K562 (cell line): ENCODE measurements around the gene ACP5. TPM values are rescaled to one million over a fixed set of nuclear protein-coding genes. Genes with fewer than 3 reads are reported as not detected.

Experiments
- ATAC-seq: fragments of 200-7000 bp; cut with Tn5 transposase; 3 replicates; pipeline ENCODE4 v1.9.1; 2020; ENCODE audit warnings: moderate library complexity
- BruUV-seq: library from RNA; stranded (reverse); fragments of 400-500 nt; replicated peaks from 2 replicates; lab custom pipeline; 2021; lab: Mats Ljungman, UMichigan
- CTCF ChIA-PET: fragments of 300-600 bp; formaldehyde crosslinking; extraction: SDS; loops from one replicate; lab custom pipeline; 2021; ENCODE audit warnings: low intra/inter-chr PET ratio; lab: Yijun Ruan, JAX
- POLR2A ChIA-PET: fragments of 300-600, 350-650 bp; sonication (Branson Sonifier 250); formaldehyde crosslinking; extraction: SDS; loops from one replicate; lab custom pipeline; 2021; ENCODE audit warnings: antibody characterized with exemption, inconsistent platforms; lab: Yijun Ruan, JAX
- DNase-seq, 4 experiments: peaks; one replicate each; pipeline versions ENCODE4 v3.0.0 to v3.0.0-alpha.2; 2011 to 2018; ENCODE audit warnings: low spot score in 3 of 4, mixed read lengths in 3 of 4; ENCODE audit errors: extremely low read depth in 1 of 4
- FAIRE-seq: peaks from 2 replicates; lab custom pipeline; 2011; peaks lifted over from hg19 to GRCh38; lab: Jason Lieb, UNC
- H2AFZ ChIP-seq: 2 replicates; pipeline ENCODE4 v1.6.0; 2011; ENCODE audit warnings: low read depth, low read length, control low read depth, inconsistent platforms
- H3K27ac ChIP-seq: fragments of 200-600 bp; 3 replicates; pipeline ENCODE4 v1.8.0; 2011; ENCODE audit warnings: low read depth, mild to moderate bottlenecking, control low read depth, inconsistent platforms, low read length, moderate library complexity, mixed read lengths; ENCODE audit errors: extremely low read depth
- H3K27me3 ChIP-seq, 2 experiments: fragments of 300-600 bp in 1 of 2; 2 replicates in 1 of 2; 3 replicates in 1 of 2; pipeline versions ENCODE4 v1.6.0 to v1.8.0; 2011; ENCODE audit warnings: inconsistent platforms in 2 of 2, low read length in 2 of 2, mild to moderate bottlenecking in 1 of 2, mixed read lengths in 1 of 2, moderate library complexity in 1 of 2; ENCODE audit not compliant: control insufficient read depth in 2 of 2, insufficient read depth in 2 of 2
- H3K36me3 ChIP-seq: fragments of 300-600 bp; 3 replicates; pipeline ENCODE4 v1.8.0; 2011; ENCODE audit warnings: mild to moderate bottlenecking, low read length, inconsistent platforms; ENCODE audit not compliant: control insufficient read depth, insufficient read depth
- H3K4me1 ChIP-seq, 2 experiments: fragments of 200-600 bp in 1 of 2; replicated peaks in 1 of 2; 2 replicates in 1 of 2; 3 replicates in 1 of 2; pipeline versions ENCODE4 v1.5.1 to v1.8.0; 2011; ENCODE audit warnings: inconsistent platforms in 2 of 2, low read length in 2 of 2, mild to moderate bottlenecking in 1 of 2, mixed read lengths in 1 of 2, moderate library complexity in 1 of 2; ENCODE audit not compliant: control insufficient read depth in 2 of 2, insufficient read depth in 2 of 2
- H3K4me2 ChIP-seq: 2 replicates; pipeline ENCODE4 v1.6.1; 2011; ENCODE audit warnings: low read length, control low read depth, inconsistent platforms, mixed read lengths; ENCODE audit not compliant: insufficient read depth
- H3K4me3 ChIP-seq: fragments of 200-600 bp; sonication (generic), shearing (Covaris generic); 2 replicates; pipeline ENCODE4 v1.5.1; 2016; ENCODE audit warnings: control low read depth, inconsistent platforms
- H3K79me2 ChIP-seq: fragments of 200-600 bp; 3 replicates; pipeline ENCODE4 v1.8.0; 2011; ENCODE audit warnings: low read length, inconsistent platforms; ENCODE audit not compliant: control insufficient read depth, insufficient read depth
- H3K9ac ChIP-seq, 2 experiments: 2 replicates each; pipeline versions ENCODE4 v1.6.0 to v1.6.1; 2011; ENCODE audit warnings: low read depth in 2 of 2, low read length in 2 of 2, control low read depth in 1 of 2, inconsistent platforms in 1 of 2, mild to moderate bottlenecking in 1 of 2, mixed read lengths in 1 of 2; ENCODE audit not compliant: insufficient read depth in 1 of 2
- H3K9me1 ChIP-seq: one replicate; pipeline ENCODE4 v1.6.0; 2011; ENCODE audit warnings: inconsistent platforms, mild to moderate bottlenecking, low read length, moderate library complexity; ENCODE audit not compliant: control insufficient read depth, insufficient read depth
- H3K9me3 ChIP-seq: replicated peaks from 2 replicates; pipeline ENCODE4 v1.5.1; 2011; ENCODE audit warnings: low read depth, low read length, inconsistent platforms; ENCODE audit not compliant: control insufficient read depth, insufficient read depth
- H4K20me1 ChIP-seq: replicated peaks from 2 replicates; pipeline ENCODE4 v1.6.1; 2011; ENCODE audit warnings: low read length, inconsistent platforms, mixed read lengths; ENCODE audit not compliant: control insufficient read depth, insufficient read depth
- CEBPB ChIP-seq: fragments of 450-650 bp; IDR thresholded peaks from 2 replicates; pipeline ENCODE4 v1.6.1; 2016; ENCODE audit warnings: missing genetic modification characterization, missing compliant biosample characterization
- EGR1 ChIP-seq: fragments of 450-650 bp; conservative IDR thresholded peaks from 2 replicates; pipeline ENCODE4 v1.6.1; 2017; ENCODE audit warnings: mild to moderate bottlenecking
- HNRNPK ChIP-seq: fragments of 200-400 bp; formaldehyde crosslinking; IDR thresholded peaks from one replicate; pipeline ENCODE4 v1.6.1; 2018; ENCODE audit warnings: mild to moderate bottlenecking, low read depth, low read length; ENCODE audit not compliant: poor library complexity, severe bottlenecking
- NFE2 ChIP-seq: IDR thresholded peaks from 2 replicates; pipeline ENCODE4 v1.6.1; 2014; ENCODE audit warnings: antibody characterized with exemption, low read depth
- PCBP1 ChIP-seq: fragments of 200-400 bp; formaldehyde crosslinking; IDR thresholded peaks from 2 replicates; pipeline ENCODE4 v1.6.1; 2018; ENCODE audit warnings: mild to moderate bottlenecking, low read depth, low read length; ENCODE audit not compliant: poor library complexity, severe bottlenecking
- PCBP2 ChIP-seq: fragments of 200-400 bp; formaldehyde crosslinking; IDR thresholded peaks from 2 replicates; pipeline ENCODE4 v1.6.1; 2018; ENCODE audit warnings: low read length, low read depth, mild to moderate bottlenecking, moderate library complexity; ENCODE audit not compliant: poor library complexity, severe bottlenecking
- RB1 ChIP-seq: fragments of 450-650 bp; IDR thresholded peaks from 2 replicates; pipeline ENCODE4 v1.6.1; 2017; ENCODE audit warnings: low read depth, mild to moderate bottlenecking
- SP1 ChIP-seq: sonication (generic); formaldehyde crosslinking; IDR thresholded peaks from 2 replicates; pipeline ENCODE4 v1.8.1; 2022; ENCODE audit warnings: mild to moderate bottlenecking, missing genetic modification reagents
- SPI1 ChIP-seq: IDR thresholded peaks from 2 replicates; pipeline ENCODE4 v1.6.1; 2011; ENCODE audit warnings: low read depth, low read length, control low read depth, borderline replicate concordance
- WGBS: fragments of 100-300 bp; shearing (Covaris generic); methylation state at CpG from one replicate; pipeline ENCODE4 v1.1.6; 2016; ENCODE audit warnings: low coverage, mixed read lengths; ENCODE audit not compliant: insufficient coverage; ENCODE audit errors: missing lambda C conversion rate; 5-methylcytosine and 5-hydroxymethylcytosine counted together
- in situ Hi-C: fragments of 300-500 bp; cut with MboI; formaldehyde crosslinking; loops from 4 replicates; pipeline ENCODE4 v1.15.0; 2018; ENCODE audit warnings: inconsistent platforms, mixed read lengths
- intact Hi-C: fragments of 100-400 bp; cut with micrococcal nuclease; formaldehyde crosslinking; loops from 2 replicates; pipeline ENCODE4 v1.14.2; 2022
- polyA plus RNA-seq, 8 experiments: library from polyadenylated mRNA; depleted of rRNA in 4 of 8; stranded (reverse) in 5 of 8; unstranded in 3 of 8; fragments of >200 nt; fragmentation: Nextera tagmentation in 2 of 8; fragmentation: Illumina TruSeq in 1 of 8; extraction: Ambion mirVana in 2 of 8; extraction: Trizol in 1 of 8; gene quantifications; 2 replicates each; pipeline versions ENCODE4 v1.2.1 to v1.2.3, GENCODE V29; 2011 to 2014; ENCODE audit warnings: inconsistent platforms in 1 of 8, missing spikeins in 1 of 8
- total RNA-seq, 7 experiments: library from RNA; depleted of rRNA in 6 of 7; stranded (reverse); fragments of >200 nt in 6 of 7; fragmentation: Illumina TruSeq in 2 of 7; extraction: Trizol in 2 of 7; gene quantifications; 2 replicates each; pipeline versions ENCODE4 v1.2.1 to v1.2.3, GENCODE V29; 2011 to 2021; ENCODE audit warnings: low replicate concordance in 1 of 7
- TF ChIP-seq, protein P1 (sequence below): fragments of 450-650 bp; IDR thresholded peaks from one replicate; pipeline ENCODE4 v1.6.1; 2018; ENCODE audit warnings: mild to moderate bottlenecking, moderate library complexity; ENCODE audit not compliant: partially characterized antibody
- TF ChIP-seq, protein P2 (sequence below): fragments of 250-450 bp; sonication (Bioruptor Pico); IDR thresholded peaks from 2 replicates; pipeline ENCODE4 v1.9.0; 2021; ENCODE audit warnings: mild to moderate bottlenecking, inconsistent platforms
- TF ChIP-seq, protein P3 (sequence below), 2 experiments: IDR thresholded peaks; 2 replicates each; pipeline ENCODE4 v1.6.1; 2011; ENCODE audit warnings: borderline replicate concordance in 1 of 2, control low read depth in 1 of 2, low read depth in 1 of 2, low read length in 1 of 2, mild to moderate bottlenecking in 1 of 2, mixed read lengths in 1 of 2, moderate library complexity in 1 of 2; ENCODE audit not compliant: insufficient read depth in 1 of 2, insufficient read length in 1 of 2, poor library complexity in 1 of 2, severe bottlenecking in 1 of 2; ENCODE audit errors: extremely low read depth in 1 of 2

Gene ACP5
- total and polyA plus RNA-seq, 9 of the 15 experiments (the other 6 are each of a cell fraction or from before 2014, with no cell fraction given) = 0.06 to 1.1 (median 0.31) TPM; not detected in 1

DNA sequence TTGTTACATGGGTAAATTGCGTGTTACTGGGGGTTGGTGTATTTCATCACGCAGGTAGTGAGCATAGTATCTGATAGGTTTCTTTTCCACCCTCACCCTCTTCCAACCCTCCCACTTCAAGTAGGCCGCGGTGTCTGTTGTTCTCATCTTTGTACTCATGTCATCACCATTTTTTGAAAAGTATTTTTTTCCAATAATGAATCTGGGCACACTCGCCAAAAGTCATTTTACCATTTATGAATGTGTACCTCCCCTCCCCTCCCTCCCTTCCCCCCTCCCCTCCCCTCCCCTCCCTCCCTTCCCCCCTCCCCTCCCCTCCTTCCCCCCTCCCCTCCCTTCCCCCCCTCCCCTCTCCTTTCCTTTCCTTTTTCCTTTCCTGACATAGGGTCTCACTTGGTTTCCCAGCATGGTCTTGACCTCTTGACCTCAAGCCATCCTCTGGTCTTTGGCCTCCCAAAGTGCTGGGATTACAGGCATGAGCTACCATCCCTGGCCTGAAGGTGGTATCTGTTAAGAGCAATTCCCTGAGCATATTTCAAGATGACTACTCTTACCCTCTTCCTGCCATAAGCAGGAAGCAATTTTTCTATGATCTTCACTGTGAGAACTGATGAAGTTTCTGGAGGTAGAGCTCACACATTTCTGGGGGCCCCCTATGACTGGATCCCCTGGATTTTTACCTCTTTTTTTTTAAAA, 35.5 kb upstream of the ACP5 start:
- ATAC-seq = no peak
- no peak overlapping the region for H3K4me3 ChIP-seq
- ChIA-PET CTCF (no interaction called here), POLR2A (no interaction called here)
- peaks cover 42% of the 10 kb centered on the region for H3K36me3 ChIP-seq
- intact Hi-C loops (no loop called here), in situ Hi-C loops (no loop called here)
- BruUV-seq = no TSS peak
- WGBS = 94% methylated on average over 4 of the region's 5 CpGs
- no peaks in the 10 kb centered on the region for H3K27me3 ChIP-seq
- H3K4me2 ChIP-seq = no peak overlapping the region
- TF ChIP-seq SP1 (CRISPR knock-in tag) = no peak
- TF ChIP-seq NFE2 = no peak
- TF ChIP-seq SPI1 = no peak
- peak; percentile 92 for TF ChIP-seq HNRNPK
- no peak for TF ChIP-seq CEBPB (tag)
- no peak for TF ChIP-seq EGR1
- TF ChIP-seq PCBP2 = peak; percentile 88
- no peak for TF ChIP-seq RB1
- TF ChIP-seq, protein P1, sequence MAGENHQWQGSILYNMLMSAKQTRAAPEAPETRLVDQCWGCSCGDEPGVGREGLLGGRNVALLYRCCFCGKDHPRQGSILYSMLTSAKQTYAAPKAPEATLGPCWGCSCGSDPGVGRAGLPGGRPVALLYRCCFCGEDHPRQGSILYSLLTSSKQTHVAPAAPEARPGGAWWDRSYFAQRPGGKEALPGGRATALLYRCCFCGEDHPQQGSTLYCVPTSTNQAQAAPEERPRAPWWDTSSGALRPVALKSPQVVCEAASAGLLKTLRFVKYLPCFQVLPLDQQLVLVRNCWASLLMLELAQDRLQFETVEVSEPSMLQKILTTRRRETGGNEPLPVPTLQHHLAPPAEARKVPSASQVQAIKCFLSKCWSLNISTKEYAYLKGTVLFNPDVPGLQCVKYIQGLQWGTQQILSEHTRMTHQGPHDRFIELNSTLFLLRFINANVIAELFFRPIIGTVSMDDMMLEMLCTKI = no peak
- TF ChIP-seq, protein P2, sequence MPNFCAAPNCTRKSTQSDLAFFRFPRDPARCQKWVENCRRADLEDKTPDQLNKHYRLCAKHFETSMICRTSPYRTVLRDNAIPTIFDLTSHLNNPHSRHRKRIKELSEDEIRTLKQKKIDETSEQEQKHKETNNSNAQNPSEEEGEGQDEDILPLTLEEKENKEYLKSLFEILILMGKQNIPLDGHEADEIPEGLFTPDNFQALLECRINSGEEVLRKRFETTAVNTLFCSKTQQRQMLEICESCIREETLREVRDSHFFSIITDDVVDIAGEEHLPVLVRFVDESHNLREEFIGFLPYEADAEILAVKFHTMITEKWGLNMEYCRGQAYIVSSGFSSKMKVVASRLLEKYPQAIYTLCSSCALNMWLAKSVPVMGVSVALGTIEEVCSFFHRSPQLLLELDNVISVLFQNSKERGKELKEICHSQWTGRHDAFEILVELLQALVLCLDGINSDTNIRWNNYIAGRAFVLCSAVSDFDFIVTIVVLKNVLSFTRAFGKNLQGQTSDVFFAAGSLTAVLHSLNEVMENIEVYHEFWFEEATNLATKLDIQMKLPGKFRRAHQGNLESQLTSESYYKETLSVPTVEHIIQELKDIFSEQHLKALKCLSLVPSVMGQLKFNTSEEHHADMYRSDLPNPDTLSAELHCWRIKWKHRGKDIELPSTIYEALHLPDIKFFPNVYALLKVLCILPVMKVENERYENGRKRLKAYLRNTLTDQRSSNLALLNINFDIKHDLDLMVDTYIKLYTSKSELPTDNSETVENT (CRISPR knock-in tag) = no peak
- TF ChIP-seq PCBP1 = peak; percentile 91
- TF ChIP-seq, protein P3, sequence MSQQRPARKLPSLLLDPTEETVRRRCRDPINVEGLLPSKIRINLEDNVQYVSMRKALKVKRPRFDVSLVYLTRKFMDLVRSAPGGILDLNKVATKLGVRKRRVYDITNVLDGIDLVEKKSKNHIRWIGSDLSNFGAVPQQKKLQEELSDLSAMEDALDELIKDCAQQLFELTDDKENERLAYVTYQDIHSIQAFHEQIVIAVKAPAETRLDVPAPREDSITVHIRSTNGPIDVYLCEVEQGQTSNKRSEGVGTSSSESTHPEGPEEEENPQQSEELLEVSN (IDR thresholded peaks at IDR 0.05; ENCODE audit: borderline replicate concordance in 1 of 2, extremely low read depth in 1 of 2, insufficient read depth in 1 of 2, insufficient read length in 1 of 2, low read depth in 1 of 2, low read length in 1 of 2, poor library complexity in 1 of 2, severe bottlenecking in 1 of 2) = no peak
- H3K27ac ChIP-seq = no peak overlapping the region
- no peak for DNase-seq
- peaks cover 23% of the 10 kb centered on the region for H3K79me2 ChIP-seq
- peaks cover 23% of the 10 kb centered on the region for H3K9me3 ChIP-seq
- FAIRE-seq = no peak
- no peaks in the 10 kb centered on the region for H4K20me1 ChIP-seq
- no peaks in the 10 kb centered on the region for H3K4me1 ChIP-seq
- H3K9me1 ChIP-seq = no peaks in the 10 kb centered on the region
- no peak overlapping the region for H3K9ac ChIP-seq
- H2AFZ ChIP-seq = no peak overlapping the region
